Motor neuron (in vitro differentiated cells): Measurements from ENCODE around the gene KRTAP5-3. TPM values are rescaled to one million over a fixed set of nuclear protein-coding genes. Genes with fewer than 3 reads are reported as not detected.
A peak's percentile ranks its signal among the peaks of the same experiment; 100 is the strongest.

Source experiments
- ATAC-seq, 8 experiments: fragments of 200-7000 bp; cut with Tn5 transposase; replicated peaks in 6 of 8; 2 replicates each; pipeline ENCODE4 v1.8.0; 2021; ENCODE audit warnings: mild to moderate bottlenecking in 8 of 8, moderate library complexity in 8 of 8
- H3K27ac ChIP-seq, 2 donors: fragments of 250-450 bp; sonication (Bioruptor Pico); 2 replicates each; pipeline ENCODE4 v1.9.0; 2021; ENCODE audit warnings: antibody characterized with exemption in 2 of 2, mild to moderate bottlenecking in 2 of 2, moderate library complexity in 1 of 2
- H3K4me1 ChIP-seq, 2 donors: fragments of 250-450 bp; sonication (Bioruptor Pico); replicated peaks in 1 of 2; 2 replicates each; pipeline ENCODE4 v1.6.1; 2021; ENCODE audit warnings: antibody characterized with exemption in 2 of 2, mild to moderate bottlenecking in 2 of 2, moderate library complexity in 1 of 2
- H3K4me3 ChIP-seq, 5 donors: fragments of 250-450 bp; sonication (Bioruptor Pico); 2 replicates each; pipeline ENCODE4 v1.9.0; 2021; ENCODE audit warnings: antibody characterized with exemption in 5 of 5, mild to moderate bottlenecking in 5 of 5, moderate library complexity in 4 of 5
- WGBS, 10 experiments: fragments of 450-650 bp; shearing (Covaris generic); methylation state at CpG; one replicate each; pipeline ENCODE4 v1.0.0; 2022; 5-methylcytosine and 5-hydroxymethylcytosine counted together
- in situ Hi-C, 9 experiments: fragments of 400-800 bp; cut with MboI; loops; one replicate each; pipeline ENCODE4 v1.15.0; 2021; ENCODE audit warnings: low sequenced_read_pairs in 9 of 9, low pct_unique_long_range_greater_than_20kb in 2 of 9; ENCODE audit not compliant: unreplicated experiment in 9 of 9
- total RNA-seq, 8 experiments: library from RNA; unstranded; fragments of 300-600 nt; gene quantifications; 2 replicates each; pipeline versions ENCODE4 v1.2.3 to v1.2.4, GENCODE V29; 2022

The KRTAP5-3 gene
- total RNA-seq, 8 experiments from 2014 or later, result 0.29 TPM; not detected in 7

GRCh38 chr11:1640076-1640946 lies 32.0 kb upstream of the KRTAP5-3 start:
- no peak overlapping the region for H3K27ac ChIP-seq
- no peaks in the 10 kb centered on the region for H3K4me1 ChIP-seq
- 0 to 35% (median 20%) methylated on average over 2 to 19 of the region's 32 CpGs; no CpG with 5 or more reads in 6 of the 10 experiments for WGBS, 10 experiments
- in situ Hi-C loops, result loop anchor here in 1 of 9 experiments (25.0 kb wide), 1 partner anchor 522 kb away; the partner anchor contains the start of genes INS and TH
- ATAC-seq, result peak; percentile 38 to 85 (median 54)
- no peak overlapping the region for H3K4me3 ChIP-seq

GRCh38 chr11:1639666-1640065 lies 31.4 kb upstream of the KRTAP5-3 start:
- H3K27ac ChIP-seq, result no peak overlapping the region
- ATAC-seq, result no peak
- no peaks in the 10 kb centered on the region for H3K4me1 ChIP-seq
- no peak overlapping the region for H3K4me3 ChIP-seq
- in situ Hi-C loops, result loop anchor here in 1 of 9 experiments (25.0 kb wide), 1 partner anchor 523 kb away; the partner anchor contains the start of genes INS and TH
- WGBS, 10 experiments, result 14 to 100% (median 78%) methylated on average over 1 to 15 of the region's 15 CpGs; no CpG with 5 or more reads in 2 of the 10 experiments

- H3K4me3 ChIP-seq, result no peak overlapping the region
- ATAC-seq, result peak in 3 of 8 experiments; percentile 24 to 33 (median 28)
- WGBS, 10 experiments, result 34 to 94% (median 70%) methylated on average over 1 to 9 of the region's 18 CpGs; no CpG with 5 or more reads in 1 of the 10 experiments
- no peaks in the 10 kb centered on the region for H3K4me1 ChIP-seq
- no peak overlapping the region for H3K27ac ChIP-seq
- in situ Hi-C loops, result loop anchor here in 1 of 9 experiments (25.0 kb wide), 1 partner anchor 523 kb away; the partner anchor contains the start of genes INS and TH
Observed at GRCh38 chr11:1639102-1639620, 30.9 kb upstream of the KRTAP5-3 start.

GRCh38 chr11:1638344-1638743 lies 30.1 kb upstream of the KRTAP5-3 start:
- in situ Hi-C loops, result loop anchor here in 1 of 9 experiments (25.0 kb wide), 1 partner anchor 524 kb away; the partner anchor contains the start of genes INS and TH
- Histone ChIP-seq H3K4me3 (no peak overlapping the region), H3K4me1 (no peaks in the 10 kb centered on the region), H3K27ac (no peak overlapping the region)
- no peak for ATAC-seq
- WGBS, 10 experiments, result 0 to 80% (median 48%) methylated on average over 2 to 8 of the region's 8 CpGs; no CpG with 5 or more reads in 3 of the 10 experiments

- in situ Hi-C loops, result loop anchor here in 1 of 9 experiments (25.0 kb wide), 1 partner anchor 525 kb away; the partner anchor contains the start of genes INS and TH
- ATAC-seq, result no peak
Observed at GRCh38 chr11:1637628-1638027, 29.4 kb upstream of the KRTAP5-3 start.

GRCh38 chr11:1636291-1636950 lies 28.2 kb upstream of the KRTAP5-3 start:
- Histone ChIP-seq H3K4me3 (no peak overlapping the region), H3K4me1 (no peaks in the 10 kb centered on the region), H3K27ac (no peak overlapping the region)
- WGBS, 10 experiments, result 17 to 100% (median 80%) methylated on average over 1 to 7 of the region's 19 CpGs; no CpG with 5 or more reads in 2 of the 10 experiments
- in situ Hi-C loops, result loop anchor here in 1 of 9 experiments (25.0 kb wide), 1 partner anchor 526 kb away; the partner anchor contains the start of genes INS and TH
- no peak for ATAC-seq

More at GRCh38 chr11:1637628-1638027, 29.4 kb upstream of the KRTAP5-3 start:
- H3K4me3 ChIP-seq, result no peak overlapping the region
- 47 to 100% (median 69%) methylated on average over 1 to 2 of the region's 2 CpGs; no CpG with 5 or more reads in 1 of the 10 experiments for WGBS, 10 experiments
- H3K4me1 ChIP-seq, result no peaks in the 10 kb centered on the region
- H3K27ac ChIP-seq, result no peak overlapping the region

GRCh38 chr11:1633864-1634263 lies 25.6 kb upstream of the KRTAP5-3 start:
- Histone ChIP-seq H3K4me3 (no peak overlapping the region), H3K27ac (no peak overlapping the region), H3K4me1 (peaks cover 0 to 2% of the 10 kb centered on the region in 2 donors)
- WGBS, 10 experiments, result 58 to 80% methylated on average over 3 to 6 of the region's 10 CpGs; no CpG with 5 or more reads in 8 of the 10 experiments
- no peak for ATAC-seq
- in situ Hi-C loops, result loop anchor here in 1 of 9 experiments (25.0 kb wide), 1 partner anchor 528 kb away; the partner anchor contains the start of genes INS and TH

GRCh38 chr11:1632053-1632714 lies 23.9 kb upstream of the KRTAP5-3 start:
- Histone ChIP-seq H3K4me1 (peaks cover 0 to 6% of the 10 kb centered on the region in 2 donors), H3K27ac (no peak overlapping the region), H3K4me3 (no peak overlapping the region)
- WGBS, 10 experiments, result 20 to 60% (median 48%) methylated on average over 2 to 3 of the region's 11 CpGs; no CpG with 5 or more reads in 5 of the 10 experiments
- in situ Hi-C loops, result loop anchor here in 1 of 9 experiments (25.0 kb wide), 1 partner anchor 530 kb away; the partner anchor contains the start of genes INS and TH
- no peak for ATAC-seq

GRCh38 chr11:1631066-1631568 lies 22.9 kb upstream of the KRTAP5-3 start:
- Histone ChIP-seq H3K27ac (no peak overlapping the region), H3K4me1 (peaks cover 0 to 6% of the 10 kb centered on the region in 2 donors), H3K4me3 (no peak overlapping the region)
- 40 to 41% methylated on average over 1 to 4 of the region's 13 CpGs; no CpG with 5 or more reads in 8 of the 10 experiments for WGBS, 10 experiments
- ATAC-seq, result no peak
- in situ Hi-C loops, result loop anchor here in 1 of 9 experiments (25.0 kb wide), 1 partner anchor 531 kb away; the partner anchor contains the start of genes INS and TH

GRCh38 chr11:1630271-1630670 lies 22.0 kb upstream of the KRTAP5-3 start:
- Histone ChIP-seq H3K4me1 (peaks cover 0 to 6% of the 10 kb centered on the region in 2 donors), H3K4me3 (no peak overlapping the region), H3K27ac (no peak overlapping the region)
- 0% methylated on average over 1 of the region's 2 CpGs; no CpG with 5 or more reads in 9 of the 10 experiments for WGBS, 10 experiments
- in situ Hi-C loops, result loop anchor here in 1 of 9 experiments (25.0 kb wide), 1 partner anchor 532 kb away; the partner anchor contains the start of genes INS and TH
- no peak for ATAC-seq

GRCh38 chr11:1629326-1630185 lies 21.3 kb upstream of the KRTAP5-3 start, which contains the start of gene KRTAP5-5:
Gene KRTAP5-5 (plus strand): TSS chr11:1629775. CDS start chr11:1629841, 66 bp downstream.
- 48 to 72% (median 67%) methylated on average over 1 to 11 of the region's 26 CpGs; no CpG with 5 or more reads in 7 of the 10 experiments for WGBS, 10 experiments
- in situ Hi-C loops, result loop anchor here in 1 of 9 experiments (25.0 kb wide), 1 partner anchor 533 kb away; the partner anchor contains the start of genes INS and TH

More at GRCh38 chr11:1629326-1630185, 21.3 kb upstream of the KRTAP5-3 start, which contains the start of gene KRTAP5-5:
- no peak within 1 kb of the TSS for H3K4me3 ChIP-seq
- H3K27ac ChIP-seq, result no peak within 1 kb of the TSS
- peak in 4 of 8 experiments; percentile 2 to 18 (median 8) for ATAC-seq
- H3K4me1 ChIP-seq, result peaks cover 0 to 6% of the 10 kb centered on the region in 2 donors
